Liver (tissue), 9 donors: ENCODE measurements around the gene SERP2. TPM values are rescaled to one million over a fixed set of nuclear protein-coding genes. Genes with fewer than 3 reads are reported as not detected.

Experiments used
- DNase-seq: peaks from one replicate; pipeline ENCODE4 v3.0.0-alpha.2; 2017; ENCODE audit warnings: low spot score
- H3K27ac ChIP-seq, 2 donors: one replicate each; pipeline ENCODE4 v1.7.0; 2013; ENCODE audit warnings: inconsistent platforms in 2 of 2, low read length in 2 of 2, control low read depth in 1 of 2, low read depth in 1 of 2, mild to moderate bottlenecking in 1 of 2
- H3K27me3 ChIP-seq, 4 donors: one replicate each; pipeline versions ENCODE4 v1.6.1 to v1.7.0; 2013; ENCODE audit warnings: low read length in 3 of 4, inconsistent platforms in 1 of 4, mild to moderate bottlenecking in 1 of 4, moderate library complexity in 1 of 4; ENCODE audit not compliant: control insufficient read depth in 4 of 4, insufficient read depth in 4 of 4
- H3K36me3 ChIP-seq, 4 donors: one replicate each; pipeline versions ENCODE4 v1.6.1 to v1.7.0; 2013; ENCODE audit warnings: low read length in 3 of 4, mild to moderate bottlenecking in 3 of 4, low read depth in 1 of 4, moderate library complexity in 1 of 4; ENCODE audit not compliant: control insufficient read depth in 4 of 4, insufficient read depth in 3 of 4
- H3K4me1 ChIP-seq, 4 donors: one replicate each; pipeline versions ENCODE4 v1.6.1 to v1.7.0; 2013; ENCODE audit warnings: low read length in 3 of 4, mild to moderate bottlenecking in 3 of 4, moderate library complexity in 1 of 4; ENCODE audit not compliant: control insufficient read depth in 4 of 4, insufficient read depth in 4 of 4
- H3K4me3 ChIP-seq, 3 donors: one replicate each; pipeline versions ENCODE4 v1.6.1 to v1.7.0; 2013; ENCODE audit warnings: low read length in 3 of 3, control low read depth in 1 of 3, low read depth in 1 of 3, mild to moderate bottlenecking in 1 of 3
- H3K9ac ChIP-seq, 2 donors: one replicate each; pipeline ENCODE4 v1.7.0; 2013; ENCODE audit warnings: low read length in 2 of 2, mild to moderate bottlenecking in 2 of 2, moderate library complexity in 2 of 2, control low read depth in 1 of 2, low read depth in 1 of 2
- H3K9me3 ChIP-seq, 4 donors: one replicate each; pipeline versions ENCODE4 v1.6.1 to v1.7.0; 2013; ENCODE audit warnings: low read length in 3 of 4; ENCODE audit not compliant: control insufficient read depth in 4 of 4
- ATF3 ChIP-seq: IDR thresholded peaks from 2 replicates; pipeline ENCODE4 v1.6.1; 2016; ENCODE audit warnings: antibody characterized with exemption
- FOXA1 ChIP-seq: IDR thresholded peaks from 2 replicates; pipeline ENCODE4 v1.6.1; 2016; ENCODE audit warnings: antibody characterized with exemption
- FOXA2 ChIP-seq: IDR thresholded peaks from 2 replicates; pipeline ENCODE4 v1.6.1; 2016; ENCODE audit warnings: antibody characterized with exemption
- GABPA ChIP-seq, 2 donors: IDR thresholded peaks in 1 of 2; conservative IDR thresholded peaks in 1 of 2; 2 replicates each; pipeline ENCODE4 v1.6.1; 2016; ENCODE audit warnings: antibody characterized with exemption in 2 of 2, mild to moderate bottlenecking in 1 of 2, moderate library complexity in 1 of 2
- HNF4A ChIP-seq, 2 donors: conservative IDR thresholded peaks; 2 replicates each; pipeline ENCODE4 v1.6.1; 2016; ENCODE audit warnings: antibody characterized with exemption in 2 of 2, mild to moderate bottlenecking in 2 of 2
- JUND ChIP-seq, 2 donors: IDR thresholded peaks; 2 replicates each; pipeline ENCODE4 v1.6.1; 2016; ENCODE audit warnings: antibody characterized with exemption in 2 of 2
- NR2F2 ChIP-seq: IDR thresholded peaks from 2 replicates; pipeline ENCODE4 v1.6.1; 2016; ENCODE audit warnings: antibody characterized with exemption
- RAD21 ChIP-seq, 2 donors: IDR thresholded peaks; 2 replicates each; pipeline ENCODE4 v1.6.1; 2016; ENCODE audit warnings: antibody characterized with exemption in 2 of 2, mild to moderate bottlenecking in 2 of 2
- RXRA ChIP-seq, 2 donors: IDR thresholded peaks; 2 replicates each; pipeline ENCODE4 v1.6.1; 2017 to 2018; ENCODE audit warnings: antibody characterized with exemption in 2 of 2, mild to moderate bottlenecking in 1 of 2
- SP1 ChIP-seq: IDR thresholded peaks from 2 replicates; pipeline ENCODE4 v1.6.1; 2018; ENCODE audit warnings: antibody characterized with exemption, mild to moderate bottlenecking
- TAF1 ChIP-seq: conservative IDR thresholded peaks from 2 replicates; pipeline ENCODE4 v1.6.1; 2016; ENCODE audit warnings: antibody characterized with exemption, mild to moderate bottlenecking
- YY1 ChIP-seq: IDR thresholded peaks from 2 replicates; pipeline ENCODE4 v1.6.1; 2016; ENCODE audit warnings: antibody characterized with exemption, mild to moderate bottlenecking
- ZBTB33 ChIP-seq: IDR thresholded peaks from 2 replicates; pipeline ENCODE4 v1.6.1; 2016; ENCODE audit warnings: antibody characterized with exemption
- WGBS: extraction: QIAGEN DNeasy Blood & Tissue Kit; methylation state at CpG from one replicate; pipeline ENCODE4 v1.1.7; 2013; 5-methylcytosine and 5-hydroxymethylcytosine counted together
- polyA plus RNA-seq, 2 donors: library from polyadenylated mRNA; stranded (reverse) in 1 of 2; unstranded in 1 of 2; fragments of 200-250 nt in 1 of 2; fragments of >200 nt in 1 of 2; fragmentation: Nextera tagmentation in 1 of 2; extraction: Ambion mirVana in 1 of 2; gene quantifications; one replicate each; pipeline versions ENCODE4 v1.2.1 to v1.2.3, GENCODE V29; 2013 to 2015
- total RNA-seq, 2 donors: library from RNA; depleted of rRNA; stranded (reverse); fragments of >200 nt; gene quantifications; one replicate each; pipeline ENCODE4 v1.2.3, GENCODE V29; 2014
- TF ChIP-seq, protein P1 (sequence below): IDR thresholded peaks from 2 replicates; pipeline ENCODE4 v1.6.1; 2016; ENCODE audit warnings: antibody characterized with exemption, mild to moderate bottlenecking
- TF ChIP-seq, protein P2 (sequence below): IDR thresholded peaks from 2 replicates; pipeline ENCODE4 v1.6.1; 2016; ENCODE audit warnings: antibody characterized with exemption
- TF ChIP-seq, protein P3 (sequence below): fragments of 150-350 bp; IDR thresholded peaks from 2 replicates; pipeline ENCODE4 v1.5.1; 2017; ENCODE audit warnings: improper control_type of control experiment, low read depth, low read length; ENCODE audit not compliant: missing input control
- donor health status: healthy.
- donor health status: healthy.
- donor health status: healthy.
- donor health status: healthy.
- donor health status: healthy.

Gene SERP2
- total and polyA plus RNA-seq, 4 donors: 2.0 to 4.6 (median 3.6) TPM

DNA sequence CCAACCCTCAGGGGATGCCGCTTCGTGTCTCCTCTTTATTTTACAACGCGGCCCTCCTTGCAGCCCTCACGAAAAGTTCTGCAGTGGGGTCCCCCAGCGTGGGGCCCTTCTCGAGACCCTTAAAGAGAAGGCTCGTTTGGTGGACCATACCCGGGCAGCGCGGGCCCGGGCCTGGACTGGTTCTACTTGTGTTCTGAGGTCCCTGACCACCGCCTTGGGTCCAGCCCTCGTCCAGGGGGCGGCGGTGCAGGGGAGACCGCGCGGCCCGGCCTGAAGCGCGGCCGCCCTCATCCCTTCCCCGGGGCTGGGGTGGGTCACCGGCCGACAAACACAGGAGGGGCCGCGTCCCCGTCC, 400 bp upstream of the SERP2 start:
- TF ChIP-seq ZBTB33 (no peak), JUND (IDR thresholded peaks at IDR 0.05) (no peak), HNF4A (conservative IDR thresholded peaks at IDR 0.05) (no peak), TAF1 (no peak), RAD21 (IDR thresholded peaks at IDR 0.05) (no peak), GABPA (IDR thresholded peaks at IDR 0.05 in 1 of 2, conservative IDR thresholded peaks at IDR 0.05 in 1 of 2) (no peak), FOXA2 (no peak), SP1 (no peak)
- Histone ChIP-seq H3K36me3 (no peaks in the 10 kb centered on the region), H3K9me3 (no peaks in the 10 kb centered on the region), H3K27ac (no peak overlapping the region), H3K9ac (no peak overlapping the region), H3K27me3 (no peaks in the 10 kb centered on the region), H3K4me3 (peak overlapping the region; percentile 36 to 80 (median 79)), H3K4me1 (peaks cover 0 to 8% (median 3%) of the 10 kb centered on the region in 4 donors)
- DNase-seq: no peak
- 48% methylated on average over 29 of the region's 29 CpGs for WGBS

- WGBS: 63% methylated on average over 10 of the region's 10 CpGs
- no peaks in the 10 kb centered on the region for H3K36me3 ChIP-seq
- no peaks in the 10 kb centered on the region for H3K9me3 ChIP-seq
- H3K4me3 ChIP-seq: peak overlapping the region in 1 of 3 donors; percentile 80
- peak; percentile 14 for TF ChIP-seq YY1
- TF ChIP-seq, protein P1, sequence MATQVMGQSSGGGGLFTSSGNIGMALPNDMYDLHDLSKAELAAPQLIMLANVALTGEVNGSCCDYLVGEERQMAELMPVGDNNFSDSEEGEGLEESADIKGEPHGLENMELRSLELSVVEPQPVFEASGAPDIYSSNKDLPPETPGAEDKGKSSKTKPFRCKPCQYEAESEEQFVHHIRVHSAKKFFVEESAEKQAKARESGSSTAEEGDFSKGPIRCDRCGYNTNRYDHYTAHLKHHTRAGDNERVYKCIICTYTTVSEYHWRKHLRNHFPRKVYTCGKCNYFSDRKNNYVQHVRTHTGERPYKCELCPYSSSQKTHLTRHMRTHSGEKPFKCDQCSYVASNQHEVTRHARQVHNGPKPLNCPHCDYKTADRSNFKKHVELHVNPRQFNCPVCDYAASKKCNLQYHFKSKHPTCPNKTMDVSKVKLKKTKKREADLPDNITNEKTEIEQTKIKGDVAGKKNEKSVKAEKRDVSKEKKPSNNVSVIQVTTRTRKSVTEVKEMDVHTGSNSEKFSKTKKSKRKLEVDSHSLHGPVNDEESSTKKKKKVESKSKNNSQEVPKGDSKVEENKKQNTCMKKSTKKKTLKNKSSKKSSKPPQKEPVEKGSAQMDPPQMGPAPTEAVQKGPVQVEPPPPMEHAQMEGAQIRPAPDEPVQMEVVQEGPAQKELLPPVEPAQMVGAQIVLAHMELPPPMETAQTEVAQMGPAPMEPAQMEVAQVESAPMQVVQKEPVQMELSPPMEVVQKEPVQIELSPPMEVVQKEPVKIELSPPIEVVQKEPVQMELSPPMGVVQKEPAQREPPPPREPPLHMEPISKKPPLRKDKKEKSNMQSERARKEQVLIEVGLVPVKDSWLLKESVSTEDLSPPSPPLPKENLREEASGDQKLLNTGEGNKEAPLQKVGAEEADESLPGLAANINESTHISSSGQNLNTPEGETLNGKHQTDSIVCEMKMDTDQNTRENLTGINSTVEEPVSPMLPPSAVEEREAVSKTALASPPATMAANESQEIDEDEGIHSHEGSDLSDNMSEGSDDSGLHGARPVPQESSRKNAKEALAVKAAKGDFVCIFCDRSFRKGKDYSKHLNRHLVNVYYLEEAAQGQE: no peak
- H3K9ac ChIP-seq: no peak overlapping the region
- H3K4me1 ChIP-seq: peaks cover 0 to 8% (median 3%) of the 10 kb centered on the region in 4 donors
- no peaks in the 10 kb centered on the region for H3K27me3 ChIP-seq
- DNase-seq: no peak
- peak overlapping the region in 1 of 2 donors; percentile 10 for H3K27ac ChIP-seq
Observed at GRCh38 chr13:44374348-44374712, 706 bp downstream of the SERP2 start.

- H3K9ac ChIP-seq: no peak overlapping the region
- WGBS: 70% methylated on average over 3 of the region's 3 CpGs
- H3K9me3 ChIP-seq: no peaks in the 10 kb centered on the region
- no peak overlapping the region for H3K27ac ChIP-seq
- no peak for DNase-seq
- no peaks in the 10 kb centered on the region for H3K36me3 ChIP-seq
- H3K27me3 ChIP-seq: no peaks in the 10 kb centered on the region
- no peak overlapping the region for H3K4me3 ChIP-seq
- H3K4me1 ChIP-seq: peaks cover 0 to 6% (median 2%) of the 10 kb centered on the region in 4 donors
- no peak for TF ChIP-seq ATF3
- no peak for TF ChIP-seq FOXA1
- no peak for TF ChIP-seq ZBTB33
- TF ChIP-seq RXRA (IDR thresholded peaks at IDR 0.05): no peak
- TF ChIP-seq RAD21 (IDR thresholded peaks at IDR 0.05): no peak
- TF ChIP-seq HNF4A (conservative IDR thresholded peaks at IDR 0.05): no peak
- TF ChIP-seq, protein P2, sequence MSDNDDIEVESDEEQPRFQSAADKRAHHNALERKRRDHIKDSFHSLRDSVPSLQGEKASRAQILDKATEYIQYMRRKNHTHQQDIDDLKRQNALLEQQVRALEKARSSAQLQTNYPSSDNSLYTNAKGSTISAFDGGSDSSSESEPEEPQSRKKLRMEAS: no peak
- TF ChIP-seq, protein P3, sequence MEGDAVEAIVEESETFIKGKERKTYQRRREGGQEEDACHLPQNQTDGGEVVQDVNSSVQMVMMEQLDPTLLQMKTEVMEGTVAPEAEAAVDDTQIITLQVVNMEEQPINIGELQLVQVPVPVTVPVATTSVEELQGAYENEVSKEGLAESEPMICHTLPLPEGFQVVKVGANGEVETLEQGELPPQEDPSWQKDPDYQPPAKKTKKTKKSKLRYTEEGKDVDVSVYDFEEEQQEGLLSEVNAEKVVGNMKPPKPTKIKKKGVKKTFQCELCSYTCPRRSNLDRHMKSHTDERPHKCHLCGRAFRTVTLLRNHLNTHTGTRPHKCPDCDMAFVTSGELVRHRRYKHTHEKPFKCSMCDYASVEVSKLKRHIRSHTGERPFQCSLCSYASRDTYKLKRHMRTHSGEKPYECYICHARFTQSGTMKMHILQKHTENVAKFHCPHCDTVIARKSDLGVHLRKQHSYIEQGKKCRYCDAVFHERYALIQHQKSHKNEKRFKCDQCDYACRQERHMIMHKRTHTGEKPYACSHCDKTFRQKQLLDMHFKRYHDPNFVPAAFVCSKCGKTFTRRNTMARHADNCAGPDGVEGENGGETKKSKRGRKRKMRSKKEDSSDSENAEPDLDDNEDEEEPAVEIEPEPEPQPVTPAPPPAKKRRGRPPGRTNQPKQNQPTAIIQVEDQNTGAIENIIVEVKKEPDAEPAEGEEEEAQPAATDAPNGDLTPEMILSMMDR: no peak
- no peak for TF ChIP-seq NR2F2
- TF ChIP-seq YY1: no peak
Observed at GRCh38 chr13:44378277-44378676, 4.7 kb downstream of the SERP2 start.
